K562 (cell line): Measurements from ENCODE around the gene TM2D3. TPM values are rescaled to one million over a fixed set of nuclear protein-coding genes. Genes with fewer than 3 reads are reported as not detected.
A peak's percentile ranks its signal among the peaks of the same experiment; 100 is the strongest.

Source experiments
- ATAC-seq: fragments of 200-7000 bp; cut with Tn5 transposase; 3 replicates; pipeline ENCODE4 v1.9.1; 2020; ENCODE audit warnings: moderate library complexity
- BruUV-seq: library from RNA; stranded (reverse); fragments of 400-500 nt; replicated peaks from 2 replicates; lab custom pipeline; 2021; lab: Mats Ljungman, UMichigan
- CTCF ChIA-PET: fragments of 300-600 bp; formaldehyde crosslinking; extraction: SDS; loops from one replicate; lab custom pipeline; 2021; ENCODE audit warnings: low intra/inter-chr PET ratio; lab: Yijun Ruan, JAX
- POLR2A ChIA-PET: fragments of 300-600, 350-650 bp; sonication (Branson Sonifier 250); formaldehyde crosslinking; extraction: SDS; loops from one replicate; lab custom pipeline; 2021; ENCODE audit warnings: antibody characterized with exemption, inconsistent platforms; lab: Yijun Ruan, JAX
- DNase-seq, 4 experiments: peaks; one replicate each; pipeline versions ENCODE4 v3.0.0 to v3.0.0-alpha.2; 2011 to 2018; ENCODE audit warnings: low spot score in 3 of 4, mixed read lengths in 3 of 4; ENCODE audit errors: extremely low read depth in 1 of 4
- FAIRE-seq: peaks from 2 replicates; lab custom pipeline; 2011; peaks lifted over from hg19 to GRCh38; lab: Jason Lieb, UNC
- H2AFZ ChIP-seq: 2 replicates; pipeline ENCODE4 v1.6.0; 2011; ENCODE audit warnings: low read depth, low read length, control low read depth, inconsistent platforms
- H3K27ac ChIP-seq: fragments of 200-600 bp; 3 replicates; pipeline ENCODE4 v1.8.0; 2011; ENCODE audit warnings: low read depth, mild to moderate bottlenecking, control low read depth, inconsistent platforms, low read length, moderate library complexity, mixed read lengths; ENCODE audit errors: extremely low read depth
- H3K27me3 ChIP-seq, 2 experiments: fragments of 300-600 bp in 1 of 2; 2 replicates in 1 of 2; 3 replicates in 1 of 2; pipeline versions ENCODE4 v1.6.0 to v1.8.0; 2011; ENCODE audit warnings: inconsistent platforms in 2 of 2, low read length in 2 of 2, mild to moderate bottlenecking in 1 of 2, mixed read lengths in 1 of 2, moderate library complexity in 1 of 2; ENCODE audit not compliant: control insufficient read depth in 2 of 2, insufficient read depth in 2 of 2
- H3K36me3 ChIP-seq: fragments of 300-600 bp; 3 replicates; pipeline ENCODE4 v1.8.0; 2011; ENCODE audit warnings: mild to moderate bottlenecking, low read length, inconsistent platforms; ENCODE audit not compliant: control insufficient read depth, insufficient read depth
- H3K4me1 ChIP-seq, 2 experiments: fragments of 200-600 bp in 1 of 2; replicated peaks in 1 of 2; 2 replicates in 1 of 2; 3 replicates in 1 of 2; pipeline versions ENCODE4 v1.5.1 to v1.8.0; 2011; ENCODE audit warnings: inconsistent platforms in 2 of 2, low read length in 2 of 2, mild to moderate bottlenecking in 1 of 2, mixed read lengths in 1 of 2, moderate library complexity in 1 of 2; ENCODE audit not compliant: control insufficient read depth in 2 of 2, insufficient read depth in 2 of 2
- H3K4me2 ChIP-seq: 2 replicates; pipeline ENCODE4 v1.6.1; 2011; ENCODE audit warnings: low read length, control low read depth, inconsistent platforms, mixed read lengths; ENCODE audit not compliant: insufficient read depth
- H3K4me3 ChIP-seq: fragments of 200-600 bp; sonication (generic), shearing (Covaris generic); 2 replicates; pipeline ENCODE4 v1.5.1; 2016; ENCODE audit warnings: control low read depth, inconsistent platforms
- H3K79me2 ChIP-seq: fragments of 200-600 bp; 3 replicates; pipeline ENCODE4 v1.8.0; 2011; ENCODE audit warnings: low read length, inconsistent platforms; ENCODE audit not compliant: control insufficient read depth, insufficient read depth
- H3K9ac ChIP-seq, 2 experiments: 2 replicates each; pipeline versions ENCODE4 v1.6.0 to v1.6.1; 2011; ENCODE audit warnings: low read depth in 2 of 2, low read length in 2 of 2, control low read depth in 1 of 2, inconsistent platforms in 1 of 2, mild to moderate bottlenecking in 1 of 2, mixed read lengths in 1 of 2; ENCODE audit not compliant: insufficient read depth in 1 of 2
- H3K9me1 ChIP-seq: one replicate; pipeline ENCODE4 v1.6.0; 2011; ENCODE audit warnings: inconsistent platforms, mild to moderate bottlenecking, low read length, moderate library complexity; ENCODE audit not compliant: control insufficient read depth, insufficient read depth
- H3K9me3 ChIP-seq: replicated peaks from 2 replicates; pipeline ENCODE4 v1.5.1; 2011; ENCODE audit warnings: low read depth, low read length, inconsistent platforms; ENCODE audit not compliant: control insufficient read depth, insufficient read depth
- H4K20me1 ChIP-seq: replicated peaks from 2 replicates; pipeline ENCODE4 v1.6.1; 2011; ENCODE audit warnings: low read length, inconsistent platforms, mixed read lengths; ENCODE audit not compliant: control insufficient read depth, insufficient read depth
- GATA2 ChIP-seq: sonication (generic); formaldehyde crosslinking; IDR thresholded peaks from 2 replicates; pipeline ENCODE4 v1.4.0; 2020; ENCODE audit warnings: mild to moderate bottlenecking, missing genetic modification reagents
- HNRNPK ChIP-seq: fragments of 200-400 bp; formaldehyde crosslinking; IDR thresholded peaks from one replicate; pipeline ENCODE4 v1.6.1; 2018; ENCODE audit warnings: mild to moderate bottlenecking, low read depth, low read length; ENCODE audit not compliant: poor library complexity, severe bottlenecking
- MITF ChIP-seq: IDR thresholded peaks from 2 replicates; pipeline ENCODE4 v1.6.1; 2014; ENCODE audit warnings: antibody characterized with exemption
- NFRKB ChIP-seq: fragments of 450-650 bp; IDR thresholded peaks from 2 replicates; pipeline ENCODE4 v1.6.1; 2016; ENCODE audit warnings: low read depth
- NR2C2 ChIP-seq, 2 experiments: fragments of 200-800 bp in 1 of 2; sonication (Bioruptor generic) in 1 of 2; sonication (generic) in 1 of 2; formaldehyde crosslinking in 1 of 2; IDR thresholded peaks; 2 replicates each; pipeline versions ENCODE4 v1.6.1 to v1.8.0; 2016 to 2022; ENCODE audit warnings: mild to moderate bottlenecking in 1 of 2, missing compliant biosample characterization in 1 of 2, missing genetic modification characterization in 1 of 2, missing genetic modification reagents in 1 of 2
- POLR3G ChIP-seq: IDR thresholded peaks from 2 replicates; pipeline ENCODE4 v1.6.1; 2011; ENCODE audit not compliant: insufficient read length, insufficient replicate concordance; ENCODE audit errors: extremely low read depth
- RAD21 ChIP-seq, 2 experiments: fragments of 250-450 bp in 1 of 2; fragments of 450-650 bp in 1 of 2; sonication (Bioruptor Pico) in 1 of 2; formaldehyde crosslinking in 1 of 2; IDR thresholded peaks in 1 of 2; conservative IDR thresholded peaks in 1 of 2; 2 replicates each; pipeline versions ENCODE4 v1.4.0 to v1.8.0; 2020 to 2022; ENCODE audit warnings: mild to moderate bottlenecking in 2 of 2, moderate library complexity in 1 of 2
- SMARCC2 ChIP-seq: fragments of 450-650 bp; IDR thresholded peaks from 2 replicates; pipeline ENCODE4 v1.6.1; 2017; ENCODE audit warnings: antibody characterized with exemption, moderate library complexity, mild to moderate bottlenecking, low read depth
- YBX1 ChIP-seq: fragments of 450-650 bp; IDR thresholded peaks from 2 replicates; pipeline ENCODE4 v1.7.1; 2016; ENCODE audit warnings: mild to moderate bottlenecking
- ZNF184 ChIP-seq: sonication (generic); formaldehyde crosslinking; IDR thresholded peaks from 2 replicates; pipeline ENCODE4 v1.5.0; 2020; ENCODE audit warnings: missing genetic modification reagents
- ZNF318 ChIP-seq, 2 experiments: fragments of 450-650 bp; IDR thresholded peaks; 2 replicates each; pipeline ENCODE4 v1.6.1; 2016; ENCODE audit warnings: mild to moderate bottlenecking in 2 of 2, borderline replicate concordance in 1 of 2, low read depth in 1 of 2, moderate library complexity in 1 of 2
- ZNF764 ChIP-seq: fragments of 250-450 bp; sonication (Bioruptor Pico); IDR thresholded peaks from 2 replicates; pipeline ENCODE4 v1.4.0; 2020; ENCODE audit warnings: low read depth, mild to moderate bottlenecking, moderate library complexity
- WGBS: fragments of 100-300 bp; shearing (Covaris generic); methylation state at CpG from one replicate; pipeline ENCODE4 v1.1.6; 2016; ENCODE audit warnings: low coverage, mixed read lengths; ENCODE audit not compliant: insufficient coverage; ENCODE audit errors: missing lambda C conversion rate; 5-methylcytosine and 5-hydroxymethylcytosine counted together
- in situ Hi-C: fragments of 300-500 bp; cut with MboI; formaldehyde crosslinking; loops from 4 replicates; pipeline ENCODE4 v1.15.0; 2018; ENCODE audit warnings: inconsistent platforms, mixed read lengths
- intact Hi-C: fragments of 100-400 bp; cut with micrococcal nuclease; formaldehyde crosslinking; loops from 2 replicates; pipeline ENCODE4 v1.14.2; 2022
- polyA plus RNA-seq, 8 experiments: library from polyadenylated mRNA; depleted of rRNA in 4 of 8; stranded (reverse) in 5 of 8; unstranded in 3 of 8; fragments of >200 nt; fragmentation: Nextera tagmentation in 2 of 8; fragmentation: Illumina TruSeq in 1 of 8; extraction: Ambion mirVana in 2 of 8; extraction: Trizol in 1 of 8; gene quantifications; 2 replicates each; pipeline versions ENCODE4 v1.2.1 to v1.2.3, GENCODE V29; 2011 to 2014; ENCODE audit warnings: inconsistent platforms in 1 of 8, missing spikeins in 1 of 8
- total RNA-seq, 7 experiments: library from RNA; depleted of rRNA in 6 of 7; stranded (reverse); fragments of >200 nt in 6 of 7; fragmentation: Illumina TruSeq in 2 of 7; extraction: Trizol in 2 of 7; gene quantifications; 2 replicates each; pipeline versions ENCODE4 v1.2.1 to v1.2.3, GENCODE V29; 2011 to 2021; ENCODE audit warnings: low replicate concordance in 1 of 7

TM2D3 gene
- total and polyA plus RNA-seq, 9 of the 15 experiments (the other 6 are each of a cell fraction or from before 2014, with no cell fraction given), result 16.5 to 67.9 (median 31.3) TPM

- DNase-seq (peak in 3 of 4 experiments; percentile 28 to 53 (median 29)), ATAC-seq (peak; percentile 96), FAIRE-seq (peak; percentile 62)
- ChIA-PET POLR2A (interaction anchor here (0.6 kb wide), 1 partner anchor 17 kb away, joined by 4 read pairs; no protein-coding TSS in a partner anchor), CTCF (no interaction called here)
- Histone ChIP-seq H4K20me1 (no peaks in the 10 kb centered on the region), H2AFZ (no peak overlapping the region), H3K27ac (no peak overlapping the region), H3K79me2 (no peaks in the 10 kb centered on the region), H3K4me2 (no peak overlapping the region), H3K36me3 (peaks cover 9% of the 10 kb centered on the region; the same call in 1 of the 3 replicates), H3K9ac (no peak overlapping the region; a peak in 1 of 4 replicates), H3K4me1 (no peaks in the 10 kb centered on the region; a peak in 1 of 5 replicates), H3K27me3 (no peaks in the 10 kb centered on the region), H3K9me3 (no peaks in the 10 kb centered on the region), H3K4me3 (no peak overlapping the region), H3K9me1 (no peaks in the 10 kb centered on the region)
- in situ Hi-C loops, result no loop called here
- intact Hi-C loops, result no loop called here
- no TSS peak for BruUV-seq
- 48% methylated on average over 9 of the region's 9 CpGs for WGBS
- TF ChIP-seq NFRKB (no peak), POLR3G (no peak), YBX1 (no peak), ZNF318 (IDR thresholded peaks at IDR 0.05; ENCODE audit: borderline replicate concordance in 1 of 2, low read depth in 1 of 2) (no peak), SMARCC2 (no peak), MITF (no peak), ZNF764 (CRISPR knock-in tag) (no peak), RAD21 (CRISPR knock-in tag; conservative IDR thresholded peaks at IDR 0.05 in 1 of 2, IDR thresholded peaks at IDR 0.05 in 1 of 2) (peak in 1 of 2 experiments; percentile 40; a peak in 2 of 4 replicates), HNRNPK (no peak), ZNF184 (no peak), NR2C2 (CRISPR knock-in tag; IDR thresholded peaks at IDR 0.05) (no peak), NR2C2 (tag; IDR thresholded peaks at IDR 0.05) (peak; percentile 57; the same call in 1 of the 2 replicates), GATA2 (CRISPR knock-in tag) (no peak)
Observed at GRCh38 chr15:101664303-101664913, 12.2 kb upstream of the TM2D3 start.
